ENCODE results near the gene MPO. TPM values are rescaled to one million over a fixed set of nuclear protein-coding genes. Genes with fewer than 3 reads are reported as not detected.

The MPO gene
- total RNA-seq, 2 donors from 2014 or later, result 0.57 TPM; not detected in 1

DNA sequence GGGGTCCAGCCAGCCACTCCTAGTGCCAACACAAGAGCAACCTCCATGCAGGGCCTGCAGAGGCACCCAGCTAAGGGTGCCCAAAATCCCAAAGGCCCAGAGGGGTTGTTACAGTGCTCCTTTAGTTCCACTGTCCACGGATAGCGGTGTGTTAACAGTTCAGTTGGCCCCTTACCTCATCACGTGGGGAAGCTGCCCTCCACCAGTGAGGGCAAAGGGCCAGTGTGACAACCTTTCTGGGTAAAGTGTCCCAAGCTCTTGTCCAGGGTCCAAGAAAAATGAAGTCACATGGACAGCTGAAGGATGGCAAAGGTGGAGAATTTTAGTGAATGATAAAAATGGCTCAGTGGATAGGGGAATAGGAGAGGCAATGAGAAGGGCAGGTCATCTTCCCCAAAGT, 53.0 kb downstream of the MPO start:
- DNase-seq (ENCODE audit: low spot score), result no peak
- WGBS, result 92% methylated on average over 3 of the region's 3 CpGs
- Histone ChIP-seq H3K27me3 (replicated peaks; ENCODE audit: insufficient read depth) (no peaks in the 10 kb centered on the region), H3K9me3 (no peaks in the 10 kb centered on the region), H3K27ac (no peak overlapping the region), H3K4me1 (replicated peaks) (no peaks in the 10 kb centered on the region), H3K4me3 (no peak overlapping the region), H3K36me3 (no peaks in the 10 kb centered on the region)
- intact Hi-C loops (cut with DNase I), result no loop called here
- TF ChIP-seq POLR2A (IDR thresholded peaks at IDR 0.05) (no peak), POLR2AphosphoS5 (IDR thresholded peaks at IDR 0.05) (no peak)
- TF ChIP-seq, protein P1, sequence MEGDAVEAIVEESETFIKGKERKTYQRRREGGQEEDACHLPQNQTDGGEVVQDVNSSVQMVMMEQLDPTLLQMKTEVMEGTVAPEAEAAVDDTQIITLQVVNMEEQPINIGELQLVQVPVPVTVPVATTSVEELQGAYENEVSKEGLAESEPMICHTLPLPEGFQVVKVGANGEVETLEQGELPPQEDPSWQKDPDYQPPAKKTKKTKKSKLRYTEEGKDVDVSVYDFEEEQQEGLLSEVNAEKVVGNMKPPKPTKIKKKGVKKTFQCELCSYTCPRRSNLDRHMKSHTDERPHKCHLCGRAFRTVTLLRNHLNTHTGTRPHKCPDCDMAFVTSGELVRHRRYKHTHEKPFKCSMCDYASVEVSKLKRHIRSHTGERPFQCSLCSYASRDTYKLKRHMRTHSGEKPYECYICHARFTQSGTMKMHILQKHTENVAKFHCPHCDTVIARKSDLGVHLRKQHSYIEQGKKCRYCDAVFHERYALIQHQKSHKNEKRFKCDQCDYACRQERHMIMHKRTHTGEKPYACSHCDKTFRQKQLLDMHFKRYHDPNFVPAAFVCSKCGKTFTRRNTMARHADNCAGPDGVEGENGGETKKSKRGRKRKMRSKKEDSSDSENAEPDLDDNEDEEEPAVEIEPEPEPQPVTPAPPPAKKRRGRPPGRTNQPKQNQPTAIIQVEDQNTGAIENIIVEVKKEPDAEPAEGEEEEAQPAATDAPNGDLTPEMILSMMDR (IDR thresholded peaks at IDR 0.05), result no peak

DNA sequence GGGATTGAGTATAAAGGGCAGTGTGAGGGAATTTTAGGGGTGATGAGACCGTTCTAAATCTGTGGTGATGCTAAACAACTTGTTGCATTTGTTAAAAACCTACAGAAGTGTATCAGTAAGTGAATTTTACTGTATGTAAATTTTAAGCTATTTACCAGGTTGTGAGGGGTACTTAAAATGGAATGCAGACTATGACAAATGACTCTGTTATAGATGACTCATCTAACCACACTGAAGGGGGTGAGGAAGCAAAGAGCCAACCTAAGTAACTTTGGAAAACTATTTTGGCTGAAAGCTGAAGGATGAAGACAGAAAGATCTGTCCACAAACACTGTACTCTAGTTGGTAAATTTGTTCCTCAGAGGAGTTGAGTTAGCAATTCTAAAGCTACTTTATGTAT, 56.4 kb downstream of the MPO start:
- TF ChIP-seq POLR2AphosphoS5 (IDR thresholded peaks at IDR 0.05) (no peak), POLR2A (IDR thresholded peaks at IDR 0.05) (no peak)
- TF ChIP-seq, protein P1 (IDR thresholded peaks at IDR 0.05), result no peak
- no peaks in the 10 kb centered on the region for H3K9me3 ChIP-seq
- 43% methylated on average over 1 of the region's 1 CpG for WGBS
- H3K27me3 ChIP-seq (replicated peaks; ENCODE audit: insufficient read depth), result no peaks in the 10 kb centered on the region
- no peak overlapping the region for H3K4me3 ChIP-seq
- no peaks in the 10 kb centered on the region for H3K36me3 ChIP-seq
- H3K4me1 ChIP-seq (replicated peaks), result no peaks in the 10 kb centered on the region
- intact Hi-C loops (cut with DNase I), result no loop called here
- no peak for DNase-seq (ENCODE audit: low spot score)
- no peak overlapping the region for H3K27ac ChIP-seq

Other genes with a start within 250 kb of the MPO start
- gene DYNLL2, start 197.5 kb downstream of the MPO start, total RNA-seq, result 10 to 100 TPM; 29.9 to 33.0 TPM
- gene OR4D1, start 132.6 kb downstream of the MPO start, total RNA-seq, result under 1 TPM in 1 of 2 donors, not detected in 1; 0.34 TPM
- gene OR4D2, start 114.0 kb downstream of the MPO start, total RNA-seq, result not detected
- not detected for gene EPX, start 88.2 kb downstream of the MPO start, total RNA-seq
- gene MKS1, start 61.7 kb downstream of the MPO start, total RNA-seq, result 10 to 100 TPM; 14.1 to 28.7 TPM
- gene LPO, start 42.4 kb downstream of the MPO start, total RNA-seq, result not detected
- 10 to 100 TPM; 22.7 to 26.5 TPM for gene TSPOAP1, start 47.9 kb upstream of the MPO start, total RNA-seq
- 10 to 100 TPM; 44.8 to 70.0 TPM for gene SUPT4H1, start 71.3 kb upstream of the MPO start, total RNA-seq
- 10 to 100 TPM; 29.3 to 31.9 TPM for gene RNF43, start 136.6 kb upstream of the MPO start, total RNA-seq
- gene HSF5, start 207.5 kb upstream of the MPO start, total RNA-seq, result 10 to 100 TPM in 1 of 2 donors, not detected in 1; 11.5 TPM
- 100 to 1,000 TPM in 1 of 2 donors, 10 to 100 TPM in 1; 50.7 to 179 TPM for gene MTMR4, start 233.7 kb upstream of the MPO start, total RNA-seq